ENCODE results near the gene SMIM43. TPM values are rescaled to one million over a fixed set of nuclear protein-coding genes. Genes with fewer than 3 reads are reported as not detected.

The SMIM43 gene
- total RNA-seq, 4 donors from 2014 or later = 0.24 to 0.37 TPM; not detected in 2

DNA sequence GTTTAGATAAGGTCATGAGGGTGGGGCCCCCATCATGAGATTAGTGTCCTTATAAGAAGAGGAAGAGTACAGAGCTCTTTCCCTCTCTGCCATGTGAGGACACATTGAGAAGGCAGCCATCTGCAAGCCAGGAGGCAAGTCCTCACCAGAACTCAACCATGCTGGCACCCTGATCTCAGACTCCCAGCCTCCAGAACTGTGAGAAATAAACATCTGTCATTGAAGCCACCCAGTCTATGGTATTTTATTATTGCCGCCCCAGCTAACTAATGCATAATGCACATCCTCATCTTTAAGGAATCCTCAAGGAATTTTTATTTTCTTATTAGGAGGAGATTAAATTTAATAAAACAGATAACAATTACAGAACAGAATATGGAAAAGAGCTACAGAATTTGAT, 19.4 kb upstream of the SMIM43 start:
- DNase-seq (ENCODE audit: low spot score) (no peak), ATAC-seq (ENCODE audit: low FRiP score) (no peak)
- TF ChIP-seq, protein P1, sequence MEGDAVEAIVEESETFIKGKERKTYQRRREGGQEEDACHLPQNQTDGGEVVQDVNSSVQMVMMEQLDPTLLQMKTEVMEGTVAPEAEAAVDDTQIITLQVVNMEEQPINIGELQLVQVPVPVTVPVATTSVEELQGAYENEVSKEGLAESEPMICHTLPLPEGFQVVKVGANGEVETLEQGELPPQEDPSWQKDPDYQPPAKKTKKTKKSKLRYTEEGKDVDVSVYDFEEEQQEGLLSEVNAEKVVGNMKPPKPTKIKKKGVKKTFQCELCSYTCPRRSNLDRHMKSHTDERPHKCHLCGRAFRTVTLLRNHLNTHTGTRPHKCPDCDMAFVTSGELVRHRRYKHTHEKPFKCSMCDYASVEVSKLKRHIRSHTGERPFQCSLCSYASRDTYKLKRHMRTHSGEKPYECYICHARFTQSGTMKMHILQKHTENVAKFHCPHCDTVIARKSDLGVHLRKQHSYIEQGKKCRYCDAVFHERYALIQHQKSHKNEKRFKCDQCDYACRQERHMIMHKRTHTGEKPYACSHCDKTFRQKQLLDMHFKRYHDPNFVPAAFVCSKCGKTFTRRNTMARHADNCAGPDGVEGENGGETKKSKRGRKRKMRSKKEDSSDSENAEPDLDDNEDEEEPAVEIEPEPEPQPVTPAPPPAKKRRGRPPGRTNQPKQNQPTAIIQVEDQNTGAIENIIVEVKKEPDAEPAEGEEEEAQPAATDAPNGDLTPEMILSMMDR (IDR thresholded peaks at IDR 0.05) = no peak

DNA sequence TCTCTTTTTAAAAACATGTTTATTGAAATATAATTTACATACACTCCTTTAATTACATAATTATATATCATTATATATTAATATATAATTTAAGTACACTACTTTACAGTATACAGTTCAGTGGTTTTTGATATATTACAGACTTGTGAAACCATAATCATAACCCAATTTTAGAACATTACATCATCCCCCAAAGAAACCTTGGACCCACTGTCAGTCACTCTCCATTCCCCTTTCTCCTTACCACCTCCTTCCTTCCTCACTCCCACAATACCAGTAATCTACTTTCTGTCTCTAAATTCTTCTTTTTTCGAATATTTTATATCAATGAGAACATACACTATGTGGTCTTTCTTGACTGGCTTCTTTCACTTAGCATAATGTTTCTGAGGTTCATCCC, 18.2 kb upstream of the SMIM43 start:
- DNase-seq (ENCODE audit: low spot score) (no peak), ATAC-seq (ENCODE audit: low FRiP score) (no peak)
- TF ChIP-seq, protein P1 (IDR thresholded peaks at IDR 0.05) = no peak

DNA sequence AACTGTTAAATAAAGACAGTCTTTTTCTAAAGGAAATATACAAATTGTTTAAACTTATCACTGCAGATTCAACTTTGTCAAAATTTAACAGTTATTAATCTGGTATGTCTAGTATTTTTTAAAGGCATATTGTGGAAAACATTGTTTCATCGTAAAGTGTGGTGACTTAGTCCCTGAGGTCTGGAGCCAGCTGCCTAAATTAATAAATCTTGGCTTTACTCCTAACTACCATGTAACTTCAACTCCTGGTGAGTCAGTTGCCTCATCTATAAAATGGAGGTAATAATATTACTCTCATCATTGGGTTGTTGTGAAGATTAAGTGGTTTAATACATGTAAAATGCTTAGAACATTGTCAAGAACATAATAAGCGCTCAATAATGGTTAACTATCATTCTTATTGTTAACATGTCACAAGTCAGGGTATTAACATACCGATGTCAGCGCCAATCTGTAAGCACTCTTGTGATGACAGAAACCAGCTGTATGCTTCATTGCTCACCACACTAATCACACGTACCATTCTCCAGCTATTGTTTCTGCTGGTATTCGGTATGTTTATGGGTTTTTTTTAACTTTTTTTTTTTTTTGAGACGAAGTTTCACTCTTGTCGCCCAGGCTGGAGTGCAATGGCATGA, 14.1 kb upstream of the SMIM43 start:
- TF ChIP-seq, protein P1 (IDR thresholded peaks at IDR 0.05) = no peak
- ATAC-seq (ENCODE audit: low FRiP score) (no peak), DNase-seq (ENCODE audit: low spot score) (no peak)

DNA sequence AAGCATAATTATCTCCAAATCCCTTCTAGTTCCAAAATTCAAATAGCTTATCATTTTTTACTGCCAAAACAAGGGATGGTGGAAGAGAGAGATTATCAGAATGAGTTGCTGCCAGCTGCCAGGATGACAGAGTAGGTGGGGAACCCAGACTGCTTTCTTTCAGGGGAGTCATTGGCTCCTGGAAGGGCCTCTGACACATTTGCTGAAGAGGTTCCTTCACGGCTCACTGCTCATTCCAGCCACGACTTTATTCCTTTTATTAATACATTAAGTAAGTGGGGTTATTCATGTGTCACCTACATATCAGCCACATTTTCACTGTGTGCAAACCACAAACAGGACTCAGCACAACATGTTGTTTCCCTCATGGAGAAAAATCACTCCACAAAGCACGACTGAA, 12.7 kb upstream of the SMIM43 start:
- ATAC-seq (ENCODE audit: low FRiP score) (no peak), DNase-seq (ENCODE audit: low spot score) (no peak)
- TF ChIP-seq, protein P1 (IDR thresholded peaks at IDR 0.05) = no peak

DNA sequence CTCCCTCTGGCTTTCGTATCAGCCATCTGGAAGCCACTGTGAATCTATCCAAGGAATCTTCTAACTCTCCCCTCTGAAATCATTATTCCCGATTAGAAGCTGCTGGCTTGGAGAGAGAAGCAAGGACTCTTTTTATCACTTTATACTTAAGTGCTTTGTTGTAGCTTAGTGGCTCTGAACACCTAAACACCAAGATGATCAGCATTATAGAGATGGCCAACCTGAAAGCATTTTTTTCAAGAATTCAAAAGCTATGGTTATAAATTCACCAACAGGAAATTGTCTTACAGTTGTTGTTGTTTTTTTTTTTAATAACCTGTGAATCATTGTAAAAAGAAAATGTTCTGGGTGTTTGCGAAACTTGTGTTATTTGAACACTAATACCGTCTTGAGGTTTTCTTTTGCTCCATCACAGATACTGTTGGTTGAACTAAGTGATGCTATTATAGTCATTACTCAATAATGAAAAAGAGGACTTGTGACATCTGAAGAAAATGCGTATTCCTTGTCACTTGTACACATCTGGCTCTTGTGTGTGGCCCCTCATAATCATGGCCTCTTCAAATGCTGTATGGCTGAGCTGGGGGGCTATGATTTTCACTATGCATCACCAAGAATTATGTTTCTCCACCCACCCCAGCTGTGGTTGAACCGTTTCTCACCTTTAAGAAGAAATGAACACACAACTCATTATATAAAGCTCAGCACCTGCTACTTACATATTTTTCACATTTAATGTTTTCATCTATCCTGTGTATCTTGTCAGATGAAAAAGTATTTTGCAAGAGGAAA, 11.8 kb upstream of the SMIM43 start:
- ATAC-seq (ENCODE audit: low FRiP score) (no peak), DNase-seq (ENCODE audit: low spot score) (no peak)
- TF ChIP-seq, protein P1 (IDR thresholded peaks at IDR 0.05) = no peak

DNA sequence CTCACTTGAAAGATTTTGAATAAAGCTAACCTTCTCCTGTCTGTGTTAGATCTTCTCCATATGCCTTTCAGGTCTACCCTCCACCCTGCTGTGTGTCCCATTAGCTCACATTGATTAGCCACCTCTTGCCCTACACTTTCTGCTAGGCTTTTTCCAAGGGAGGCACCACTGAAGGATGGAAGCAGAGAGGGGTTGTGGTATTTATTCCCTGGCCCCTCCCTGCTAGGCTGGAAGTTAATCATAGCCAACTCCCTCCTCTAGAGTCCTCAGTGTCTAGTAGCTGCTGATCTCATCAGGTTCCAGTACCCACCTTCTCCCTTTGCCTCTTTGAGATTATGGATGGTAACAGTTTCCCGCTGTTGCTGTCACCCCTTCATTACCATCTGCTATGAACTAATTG, 8.9 kb upstream of the SMIM43 start:
- ATAC-seq (ENCODE audit: low FRiP score) (no peak), DNase-seq (ENCODE audit: low spot score) (no peak)
- TF ChIP-seq, protein P1 (IDR thresholded peaks at IDR 0.05) = no peak

DNA sequence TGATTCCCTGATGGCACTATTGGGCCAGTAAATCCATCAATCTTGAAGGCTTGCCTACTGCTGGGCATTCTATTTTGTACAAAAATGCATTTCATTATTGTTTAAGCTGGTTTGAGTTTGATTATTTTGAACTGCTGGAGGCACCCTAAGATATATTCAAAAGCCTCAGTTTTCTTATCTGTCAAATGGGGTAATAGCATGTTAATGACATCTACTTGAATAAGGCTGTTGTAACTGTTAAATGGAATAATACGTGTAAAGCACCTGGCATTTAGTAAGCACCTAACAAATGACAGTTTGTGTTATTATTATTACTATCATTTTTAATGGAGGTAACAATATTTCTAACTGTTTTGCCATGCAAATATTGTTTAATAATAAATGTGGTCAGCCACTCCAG, 6.9 kb upstream of the SMIM43 start:
- ATAC-seq (ENCODE audit: low FRiP score) (no peak), DNase-seq (ENCODE audit: low spot score) (no peak)
- TF ChIP-seq, protein P1 (IDR thresholded peaks at IDR 0.05) = no peak

Data from omental fat pad (tissue), 4 donors.